GM04503 (cell line): Measurements from ENCODE around the gene F8.
"Not testable (repeated sequence)": the region's sequence is repeated elsewhere in the genome, so short reads cannot be mapped to it uniquely, and the experiment has no call there.

ENCODE experiments used
- DNase-seq: peaks from one replicate; pipeline ENCODE4 v3.0.0-alpha.2; 2012; ENCODE audit warnings: low read depth

F8 gene

DNA sequence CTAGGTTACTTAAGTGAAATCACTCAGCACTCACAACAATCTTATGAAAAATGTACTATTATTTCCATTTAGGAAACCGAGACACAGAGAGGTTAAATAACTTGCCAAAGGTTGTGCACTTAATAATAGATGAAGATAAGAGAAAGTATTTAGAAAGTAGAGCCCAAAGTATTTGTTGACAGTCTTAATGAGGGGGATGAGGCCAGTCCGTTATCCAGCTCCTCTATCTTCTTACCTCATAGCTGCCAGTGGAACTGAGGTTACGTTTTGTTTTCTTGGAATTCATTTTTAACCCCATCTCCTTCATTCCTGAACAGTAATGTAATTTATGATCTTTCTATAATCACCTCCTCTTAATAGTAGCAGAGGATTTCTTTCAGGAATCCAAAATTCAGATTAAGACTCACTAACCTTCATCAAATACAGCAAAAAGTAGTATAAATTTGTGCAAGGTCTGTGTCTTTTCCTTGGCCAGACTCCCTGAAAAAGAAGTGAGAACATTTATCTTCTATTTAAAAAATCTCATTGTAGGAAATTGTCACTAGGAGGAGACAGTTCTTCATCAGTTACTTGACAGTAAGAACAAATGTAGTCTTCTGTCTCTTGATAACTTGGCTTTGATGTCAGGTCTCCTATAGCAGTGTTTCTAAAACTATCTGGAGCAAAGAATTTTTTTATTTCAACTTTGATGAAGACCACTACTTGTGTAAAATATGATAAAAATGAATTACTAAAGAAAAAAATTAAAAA is 35.5 kb downstream of the F8 start:
- DNase-seq: no peak

GRCh38 chrX:154981116-154981411 is 41.5 kb downstream of the F8 start:
- DNase-seq: no peak

DNA sequence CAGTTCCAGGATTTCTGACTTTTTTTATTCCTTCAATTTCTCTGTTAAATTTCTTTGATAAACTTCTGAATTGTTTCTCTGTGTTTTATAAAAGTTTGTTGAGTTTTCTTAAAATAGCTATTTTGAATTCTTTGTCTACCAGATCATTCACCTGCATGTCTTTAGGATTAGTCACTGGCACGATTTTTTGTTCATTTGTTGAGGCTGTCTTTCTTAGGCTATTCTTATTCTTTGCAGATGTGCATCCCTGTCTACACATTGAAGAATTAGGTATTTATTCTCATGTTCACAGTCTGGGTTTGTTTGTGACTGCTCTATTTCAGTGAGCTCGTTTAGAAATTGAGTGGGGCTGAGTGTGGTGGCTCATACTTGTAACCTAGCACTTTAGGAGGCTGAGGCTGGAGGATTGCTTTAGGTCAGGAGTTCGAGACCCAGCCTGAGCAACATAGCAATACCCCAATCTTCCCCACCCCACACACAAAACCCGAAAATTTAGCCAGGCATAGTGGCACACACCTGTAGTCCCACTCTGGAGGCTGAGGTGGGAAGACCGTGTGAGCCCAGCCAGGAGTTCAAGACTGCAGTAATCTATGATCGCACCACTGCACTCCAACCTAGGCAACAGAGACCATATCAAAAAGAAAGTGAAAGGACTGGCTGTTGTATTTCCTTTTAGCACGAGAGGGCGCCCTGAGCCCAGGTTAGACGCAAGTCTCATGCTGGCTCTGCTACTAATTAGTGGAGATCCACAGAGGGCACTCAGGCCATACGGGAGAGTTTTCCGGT is 42.0 kb downstream of the F8 start:
- peak; percentile 4 for DNase-seq

DNA sequence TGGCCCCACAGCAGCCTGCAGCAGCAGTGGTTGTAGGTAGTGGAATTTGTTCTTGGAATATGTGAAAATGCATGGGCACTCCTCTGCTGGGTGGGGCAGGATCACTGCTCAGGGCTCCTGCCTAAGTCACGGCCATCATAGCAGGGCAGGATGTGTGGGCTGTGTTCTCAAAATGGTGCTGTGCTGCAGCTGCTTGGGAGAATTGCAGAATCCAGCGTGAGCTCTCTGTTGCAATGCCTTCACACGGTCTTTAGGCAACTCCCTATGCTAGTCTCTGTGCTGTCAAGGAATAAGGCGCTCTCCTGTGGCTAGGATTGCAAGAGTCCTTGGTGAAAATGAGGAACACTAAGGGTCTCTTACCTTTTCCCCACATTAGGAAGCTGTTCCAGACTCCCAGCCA is 42.9 kb downstream of the F8 start:
- DNase-seq: no peak

GRCh38 chrX:154968353-154968752 is 54.2 kb downstream of the F8 start:
- DNase-seq: no peak

- no peak for DNase-seq
Measured at GRCh38 chrX:154967603-154968002, 54.9 kb downstream of the F8 start.

GRCh38 chrX:154961947-154962346 is 60.6 kb downstream of the F8 start:
- no peak for DNase-seq

DNA sequence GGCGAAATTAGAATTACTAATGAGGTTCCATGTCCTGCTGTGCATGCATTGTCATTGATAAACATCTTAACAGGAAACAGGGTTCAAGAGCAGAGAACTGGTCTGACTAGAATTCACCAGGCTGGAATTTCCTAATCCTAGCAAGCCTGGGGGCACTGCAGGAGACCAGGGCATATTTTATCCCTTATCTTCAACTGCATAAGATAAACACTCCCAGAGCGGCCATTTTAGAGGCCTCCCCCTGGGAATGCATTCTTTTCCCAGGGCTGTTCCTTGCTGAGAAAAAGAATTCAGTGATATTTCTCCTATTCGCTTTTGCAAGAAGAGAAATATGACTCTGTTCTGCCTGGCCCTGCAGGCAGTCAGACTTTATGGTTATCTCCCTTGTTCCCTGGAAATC is 66.7 kb downstream of the F8 start:
- DNase-seq: not testable (repeated sequence)

GRCh38 chrX:154939265-154939664 is 83.3 kb downstream of the F8 start:
- not testable (repeated sequence) for DNase-seq

DNA sequence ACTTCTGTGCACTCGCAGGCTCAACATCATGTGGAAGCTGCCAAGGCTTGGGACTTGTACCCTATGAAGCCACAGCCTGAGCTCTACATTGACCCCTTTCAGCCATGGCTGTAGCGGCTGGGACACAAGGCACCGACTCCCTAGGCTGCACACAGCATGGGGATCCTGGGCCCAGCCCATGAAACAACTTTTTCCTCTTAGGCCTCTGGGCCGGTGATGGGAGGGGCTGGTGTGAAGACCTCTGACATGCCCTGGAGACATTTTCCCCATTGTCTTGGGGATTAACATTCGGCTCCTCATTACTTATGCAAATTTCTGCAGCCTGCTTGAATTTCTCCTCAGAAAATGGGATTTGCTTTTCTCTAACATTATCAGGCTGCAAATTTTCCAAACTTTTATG is 97.8 kb downstream of the F8 start:
- not testable (repeated sequence) for DNase-seq

DNA sequence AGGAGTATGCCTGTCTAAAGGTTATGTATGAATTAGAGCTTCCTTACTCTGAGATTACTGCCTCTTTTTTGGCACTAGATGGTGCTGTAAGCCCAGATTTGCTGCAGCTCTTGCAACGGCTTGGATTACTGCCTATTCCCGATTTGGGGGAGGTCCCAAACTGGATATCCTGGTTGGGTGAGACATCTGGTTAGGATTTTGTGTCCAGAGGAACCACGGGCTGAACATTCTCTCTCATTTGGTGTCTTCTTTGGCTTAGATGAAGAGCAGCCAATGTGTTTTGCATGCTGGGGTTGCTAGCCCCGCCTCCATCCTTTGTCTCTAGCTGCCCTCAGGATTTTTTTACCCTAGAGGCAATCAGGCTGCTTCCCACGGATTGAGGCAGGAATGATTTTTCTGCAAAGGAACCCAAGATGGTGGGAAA is 104.5 kb downstream of the F8 start:
- peak; percentile 37 for DNase-seq

- DNase-seq: no peak
Measured at GRCh38 chrX:154914052-154914451, 108.5 kb downstream of the F8 start.

DNA sequence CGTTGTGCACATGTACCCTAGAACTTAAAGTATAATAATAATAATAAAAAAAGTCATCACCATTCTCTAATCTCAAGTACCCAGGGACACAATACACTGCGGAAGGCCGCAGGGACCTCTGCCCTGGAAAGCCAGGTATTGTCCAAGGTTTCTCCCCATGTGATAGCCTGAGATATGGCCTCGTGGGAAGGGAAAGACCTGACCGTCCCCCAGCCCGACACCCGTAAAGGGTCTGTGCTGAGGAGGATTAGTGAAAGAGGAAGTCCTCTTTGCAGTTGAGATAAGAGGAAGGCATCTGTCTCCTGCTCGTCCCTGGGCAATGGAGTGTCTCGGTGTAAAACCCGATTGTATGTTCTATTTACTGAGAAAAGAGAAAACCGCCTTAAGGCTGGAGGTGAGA is 112.0 kb downstream of the F8 start:
- DNase-seq: not testable (repeated sequence)

GRCh38 chrX:154910048-154910447 is 112.5 kb downstream of the F8 start:
- DNase-seq: not testable (repeated sequence)

DNA sequence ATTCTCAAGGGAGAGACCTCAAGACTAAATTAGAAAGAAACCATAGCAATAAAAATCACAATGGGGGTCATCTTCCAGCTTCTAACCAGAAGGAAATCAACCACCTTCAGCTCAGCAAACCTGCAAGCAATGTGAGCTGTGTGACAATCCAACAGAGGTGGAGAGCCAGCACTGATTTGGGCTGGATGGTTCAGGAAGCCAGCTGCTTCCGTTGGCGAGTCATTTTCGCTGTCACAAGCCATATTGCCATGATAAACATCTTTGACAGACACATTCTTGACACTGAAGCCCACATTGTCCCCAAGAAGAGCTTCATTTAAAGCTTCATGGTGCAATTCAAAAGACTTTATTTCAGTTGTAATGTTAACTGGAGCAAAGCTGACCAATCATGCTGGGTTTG is 113.7 kb downstream of the F8 start:
- no peak for DNase-seq

- DNase-seq: no peak
Measured at GRCh38 chrX:154902408-154902807, 120.1 kb downstream of the F8 start.

DNA sequence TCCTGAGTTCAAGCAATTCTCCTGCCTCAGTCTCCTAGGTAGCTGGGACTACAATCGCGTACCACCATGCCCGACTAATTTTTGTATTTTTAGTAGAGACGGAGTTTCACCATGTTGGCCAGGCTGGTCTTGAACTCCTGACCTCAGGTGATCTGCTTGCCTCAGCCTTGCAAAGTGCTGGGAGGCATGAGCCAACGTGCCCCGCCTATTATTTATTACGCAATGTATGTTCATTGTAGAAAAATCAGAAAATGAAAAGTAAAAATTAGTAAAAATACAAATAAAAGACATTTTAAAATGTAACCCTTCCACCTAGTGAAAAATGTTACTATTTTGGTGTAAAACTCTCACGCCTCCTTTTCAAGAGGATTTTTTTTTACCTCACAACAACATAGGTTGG is 122.2 kb downstream of the F8 start:
- DNase-seq: no peak

- no peak for DNase-seq
Measured at GRCh38 chrX:154892296-154892695, 130.2 kb downstream of the F8 start.

GRCh38 chrX:154890990-154891639 is 131.4 kb downstream of the F8 start:
- no peak for DNase-seq

DNA sequence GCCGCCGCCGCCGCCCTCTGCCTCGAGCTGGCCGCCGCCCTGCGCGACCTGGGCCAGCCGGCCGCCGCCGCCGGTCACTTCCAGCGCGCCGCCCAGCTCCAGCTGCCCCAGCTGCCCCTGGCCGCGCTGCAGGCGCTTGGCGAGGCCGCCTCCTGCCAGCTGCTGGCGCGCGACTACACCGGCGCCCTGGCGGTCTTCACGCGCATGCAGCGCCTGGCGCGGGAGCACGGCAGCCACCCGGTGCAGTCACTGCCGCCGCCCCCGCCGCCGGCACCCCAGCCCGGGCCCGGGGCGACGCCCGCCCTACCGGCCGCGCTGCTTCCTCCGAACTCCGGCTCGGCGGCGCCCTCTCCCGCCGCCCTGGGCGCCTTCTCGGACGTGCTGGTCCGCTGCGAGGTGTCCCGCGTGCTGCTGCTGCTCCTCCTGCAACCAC is 135.7 kb downstream of the F8 start:
- not testable (repeated sequence) for DNase-seq

DNA sequence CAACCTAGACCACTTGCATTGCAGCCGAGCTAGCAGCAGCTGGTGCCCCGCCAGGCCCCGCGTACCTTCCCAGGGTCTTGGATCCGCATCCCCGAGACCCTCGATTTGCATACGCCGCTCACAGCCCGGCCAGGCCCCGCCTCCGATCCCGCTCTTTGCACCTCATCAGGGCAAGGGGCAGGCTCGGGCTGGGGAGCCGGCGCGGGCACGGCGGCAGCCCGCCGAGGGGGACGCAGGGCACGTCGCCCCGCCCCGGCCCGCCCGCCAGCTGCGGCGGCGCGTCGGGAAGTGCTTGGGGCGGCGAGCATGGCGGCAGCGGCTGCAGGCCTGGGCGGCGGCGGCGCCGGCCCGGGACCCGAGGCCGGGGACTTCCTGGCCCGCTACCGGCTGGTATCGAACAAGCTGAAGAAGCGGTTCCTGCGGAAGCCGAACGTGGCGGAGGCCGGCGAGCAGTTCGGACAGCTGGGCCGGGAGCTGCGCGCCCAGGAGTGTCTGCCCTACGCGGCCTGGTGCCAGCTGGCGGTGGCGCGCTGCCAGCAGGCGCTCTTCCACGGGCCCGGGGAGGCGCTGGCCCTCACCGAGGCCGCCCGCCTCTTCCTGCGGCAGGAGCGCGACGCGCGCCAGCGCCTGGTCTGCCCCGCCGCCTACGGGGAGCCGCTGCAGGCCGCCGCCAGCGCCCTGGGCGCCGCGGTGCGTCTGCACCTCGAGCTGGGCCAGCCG is 136.3 kb downstream of the F8 start, which contains the start of gene F8A1:
Gene F8A1 (plus strand): TSS at position 287 of the 720 bp plus-strand sequence. CDS start 20 bp downstream, at position 307.
- not testable (repeated sequence) for DNase-seq

DNA sequence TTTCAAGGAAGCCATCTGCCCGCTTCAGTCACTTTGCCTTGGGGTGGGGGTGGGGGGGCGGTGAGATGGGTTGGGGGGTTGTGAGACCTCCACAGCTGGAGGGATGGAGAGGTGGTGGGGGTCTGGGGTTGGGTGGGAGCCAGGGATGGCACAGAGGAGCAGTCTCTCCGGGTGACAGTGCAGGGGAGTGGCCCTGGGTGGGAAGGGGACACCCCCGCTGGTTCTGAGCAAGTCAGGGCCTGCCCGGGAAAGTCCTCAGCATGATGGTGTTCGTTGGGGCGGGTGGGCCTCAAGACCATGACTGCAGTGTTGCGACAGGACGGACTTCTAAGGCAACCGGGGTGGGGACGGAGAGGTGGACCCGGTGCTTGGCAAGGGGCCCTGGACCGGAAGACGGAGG is 137.0 kb downstream of the F8 start:
- not testable (repeated sequence) for DNase-seq
